ENCODE measurements around the gene METRNL. TPM values are rescaled to one million over a fixed set of nuclear protein-coding genes. Genes with fewer than 3 reads are reported as not detected.

METRNL gene
- total RNA-seq, 1 experiment from 2014 or later = 58.7 TPM

DNA sequence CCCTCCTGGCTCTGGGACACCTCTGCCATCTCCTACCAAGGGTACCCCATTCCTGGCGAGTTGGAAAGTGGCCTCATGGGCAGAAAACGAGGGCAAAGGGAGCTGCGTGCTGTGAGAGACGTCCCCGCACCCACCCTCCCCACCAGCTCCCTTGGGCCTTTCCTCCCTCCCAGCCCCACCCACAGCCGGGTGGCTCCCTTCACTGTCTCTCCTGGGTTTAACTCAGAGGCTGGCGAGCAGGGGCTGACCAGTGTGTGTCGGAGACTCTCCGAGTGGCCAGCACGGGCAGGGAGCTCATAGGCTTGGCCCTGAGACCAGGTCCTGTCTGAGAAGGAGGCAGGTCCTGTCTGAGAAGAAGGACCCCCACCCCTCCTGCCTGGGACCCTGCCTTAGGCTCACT, 26.1 kb downstream of the METRNL start:
- BruUV-seq (replicated peaks) = no TSS peak
- Histone ChIP-seq H4K20me1 (ENCODE audit: insufficient read depth) (no peaks in the 10 kb centered on the region), H3K9me3 (ENCODE audit: control insufficient read depth in 1 of 2, insufficient read depth in 1 of 2, low read depth in 1 of 2, low read length in 2 of 2) (peaks cover 0 to 11% of the 10 kb centered on the region in 2 experiments; a peak in 1 of 4 replicates), H3K4me1 (ENCODE audit: control insufficient read depth in 1 of 2, insufficient read depth in 2 of 2, low read length in 2 of 2) (peaks cover 20 to 40% of the 10 kb centered on the region in 2 experiments), H2AFZ (ENCODE audit: low read depth, low read length, poor library complexity, severe bottlenecking) (no peak overlapping the region), H3K9me2 (ENCODE audit: insufficient read depth) (no peaks in the 10 kb centered on the region), H3K4me3 (replicated peaks in 1 of 2; ENCODE audit: low read depth in 1 of 2, low read length in 2 of 2) (no peak overlapping the region), H3K36me3 (ENCODE audit: control insufficient read depth in 1 of 2, insufficient read depth in 2 of 2, low read length in 2 of 2) (no peaks in the 10 kb centered on the region), H3K79me2 (ENCODE audit: insufficient read depth, low read length) (no peaks in the 10 kb centered on the region), H3K27me3 (ENCODE audit: insufficient read depth, low read length) (no peaks in the 10 kb centered on the region), H3K9ac (ENCODE audit: low read length) (no peak overlapping the region), H3K4me2 (ENCODE audit: low read length) (no peak overlapping the region), H3K27ac (ENCODE audit: low read depth, low read length) (no peak overlapping the region)
- intact Hi-C loops (cut with micrococcal nuclease) = no loop called here
- TF ChIP-seq SIN3A (IDR thresholded peaks at IDR 0.05; ENCODE audit: low read depth) (no peak), POLR2A (IDR thresholded peaks at IDR 0.05; ENCODE audit: borderline replicate concordance, extremely low read depth, insufficient read depth, insufficient read length) (no peak), EZH2phosphoT487 (IDR thresholded peaks at IDR 0.05; ENCODE audit: borderline replicate concordance) (no peak), CEBPB (IDR thresholded peaks at IDR 0.05; ENCODE audit: low read depth) (no peak)
- RAD21 ChIA-PET (ENCODE audit: low non-redundant PET in 1 of 2, low total read pairs in 2 of 2, uncharacterized antibody in 2 of 2, unreplicated experiment in 2 of 2) = no interaction called here
- DNase-seq (ENCODE audit: low read depth, low spot score) (no peak), ATAC-seq (no peak)
- POLR2A ChIA-PET = no interaction called here
- CTCF ChIA-PET = no interaction called here

DNA sequence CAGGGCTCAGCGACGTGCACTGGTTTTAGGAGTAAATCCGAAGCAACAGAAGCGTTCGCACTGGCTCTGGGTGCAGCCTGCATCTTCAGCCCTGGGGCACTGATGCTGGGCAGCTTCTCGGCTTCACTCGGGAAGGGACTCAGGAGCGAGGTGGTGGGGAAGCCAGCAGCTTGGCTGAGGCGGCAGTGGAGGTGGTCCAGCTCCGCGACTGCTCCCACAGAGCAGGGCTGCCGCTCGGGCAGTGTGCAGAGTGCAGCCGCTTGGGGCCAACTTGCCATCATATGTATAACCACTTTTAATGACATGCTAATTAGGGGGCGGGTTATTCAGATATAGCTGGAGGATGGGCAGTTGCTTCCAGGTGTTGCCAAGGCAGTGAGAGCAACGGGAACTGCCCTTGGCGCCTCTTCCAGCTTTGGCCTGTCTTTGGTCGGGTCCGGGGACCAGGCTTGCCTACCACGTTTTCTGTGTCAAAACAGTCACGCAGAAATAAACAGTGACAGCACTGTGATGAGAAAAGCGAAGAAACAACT, 26.7 kb downstream of the METRNL start:
- intact Hi-C loops (cut with micrococcal nuclease) = no loop called here
- Histone ChIP-seq H4K20me1 (ENCODE audit: insufficient read depth) (no peaks in the 10 kb centered on the region), H3K9ac (ENCODE audit: low read length) (no peak overlapping the region), H3K27me3 (ENCODE audit: insufficient read depth, low read length) (peaks cover 3% of the 10 kb centered on the region; the same call in 1 of the 2 replicates), H3K9me2 (ENCODE audit: insufficient read depth) (no peaks in the 10 kb centered on the region), H3K9me3 (ENCODE audit: control insufficient read depth in 1 of 2, insufficient read depth in 1 of 2, low read depth in 1 of 2, low read length in 2 of 2) (peaks cover 0 to 11% of the 10 kb centered on the region in 2 experiments; a peak in 1 of 4 replicates), H2AFZ (ENCODE audit: low read depth, low read length, poor library complexity, severe bottlenecking) (no peak overlapping the region), H3K4me1 (ENCODE audit: control insufficient read depth in 1 of 2, insufficient read depth in 2 of 2, low read length in 2 of 2) (peaks cover 21 to 44% of the 10 kb centered on the region in 2 experiments), H3K27ac (ENCODE audit: low read depth, low read length) (no peak overlapping the region), H3K4me2 (ENCODE audit: low read length) (no peak overlapping the region), H3K79me2 (ENCODE audit: insufficient read depth, low read length) (no peaks in the 10 kb centered on the region), H3K4me3 (replicated peaks in 1 of 2; ENCODE audit: low read depth in 1 of 2, low read length in 2 of 2) (no peak overlapping the region), H3K36me3 (ENCODE audit: control insufficient read depth in 1 of 2, insufficient read depth in 2 of 2, low read length in 2 of 2) (no peaks in the 10 kb centered on the region)
- ChIA-PET POLR2A (no interaction called here), RAD21 (ENCODE audit: low non-redundant PET in 1 of 2, low total read pairs in 2 of 2, uncharacterized antibody in 2 of 2, unreplicated experiment in 2 of 2) (no interaction called here), CTCF (no interaction called here)
- ATAC-seq (no peak), DNase-seq (ENCODE audit: low read depth, low spot score) (no peak)
- TF ChIP-seq EZH2 (IDR thresholded peaks at IDR 0.05) (no peak), JUND (IDR thresholded peaks at IDR 0.05) (no peak), TCF7L2 (IDR thresholded peaks at IDR 0.05; ENCODE audit: borderline replicate concordance, extremely low read depth, insufficient read depth, insufficient read length) (no peak), SP1 (IDR thresholded peaks at IDR 0.05; ENCODE audit: low read depth) (no peak), SRF (IDR thresholded peaks at IDR 0.05; ENCODE audit: low read depth) (no peak), EZH2phosphoT487 (IDR thresholded peaks at IDR 0.05; ENCODE audit: borderline replicate concordance) (no peak), POLR2A (IDR thresholded peaks at IDR 0.05; ENCODE audit: borderline replicate concordance, extremely low read depth, insufficient read depth, insufficient read length) (no peak), POLR2AphosphoS5 (IDR thresholded peaks at IDR 0.05; ENCODE audit: low read depth, low read length) (no peak), ZNF274 (IDR thresholded peaks at IDR 0.05; ENCODE audit: low read depth, low read length) (no peak), FOSL1 (IDR thresholded peaks at IDR 0.05; ENCODE audit: low read depth) (no peak), RAD21 (IDR thresholded peaks at IDR 0.05; ENCODE audit: low read depth) (no peak), EGR1 (IDR thresholded peaks at IDR 0.05; ENCODE audit: low read depth) (no peak), CBX3 (IDR thresholded peaks at IDR 0.05; ENCODE audit: low read depth) (no peak), ZFX (IDR thresholded peaks at IDR 0.05) (no peak)
- TF ChIP-seq, protein P1, sequence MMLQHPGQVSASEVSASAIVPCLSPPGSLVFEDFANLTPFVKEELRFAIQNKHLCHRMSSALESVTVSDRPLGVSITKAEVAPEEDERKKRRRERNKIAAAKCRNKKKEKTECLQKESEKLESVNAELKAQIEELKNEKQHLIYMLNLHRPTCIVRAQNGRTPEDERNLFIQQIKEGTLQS (IDR thresholded peaks at IDR 0.05) = no peak
- TF ChIP-seq, protein P2, sequence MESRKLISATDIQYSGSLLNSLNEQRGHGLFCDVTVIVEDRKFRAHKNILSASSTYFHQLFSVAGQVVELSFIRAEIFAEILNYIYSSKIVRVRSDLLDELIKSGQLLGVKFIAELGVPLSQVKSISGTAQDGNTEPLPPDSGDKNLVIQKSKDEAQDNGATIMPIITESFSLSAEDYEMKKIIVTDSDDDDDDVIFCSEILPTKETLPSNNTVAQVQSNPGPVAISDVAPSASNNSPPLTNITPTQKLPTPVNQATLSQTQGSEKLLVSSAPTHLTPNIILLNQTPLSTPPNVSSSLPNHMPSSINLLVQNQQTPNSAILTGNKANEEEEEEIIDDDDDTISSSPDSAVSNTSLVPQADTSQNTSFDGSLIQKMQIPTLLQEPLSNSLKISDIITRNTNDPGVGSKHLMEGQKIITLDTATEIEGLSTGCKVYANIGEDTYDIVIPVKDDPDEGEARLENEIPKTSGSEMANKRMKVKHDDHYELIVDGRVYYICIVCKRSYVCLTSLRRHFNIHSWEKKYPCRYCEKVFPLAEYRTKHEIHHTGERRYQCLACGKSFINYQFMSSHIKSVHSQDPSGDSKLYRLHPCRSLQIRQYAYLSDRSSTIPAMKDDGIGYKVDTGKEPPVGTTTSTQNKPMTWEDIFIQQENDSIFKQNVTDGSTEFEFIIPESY (IDR thresholded peaks at IDR 0.05; ENCODE audit: extremely low read depth, insufficient replicate concordance, low read length) = no peak
- TF ChIP-seq, protein P3, sequence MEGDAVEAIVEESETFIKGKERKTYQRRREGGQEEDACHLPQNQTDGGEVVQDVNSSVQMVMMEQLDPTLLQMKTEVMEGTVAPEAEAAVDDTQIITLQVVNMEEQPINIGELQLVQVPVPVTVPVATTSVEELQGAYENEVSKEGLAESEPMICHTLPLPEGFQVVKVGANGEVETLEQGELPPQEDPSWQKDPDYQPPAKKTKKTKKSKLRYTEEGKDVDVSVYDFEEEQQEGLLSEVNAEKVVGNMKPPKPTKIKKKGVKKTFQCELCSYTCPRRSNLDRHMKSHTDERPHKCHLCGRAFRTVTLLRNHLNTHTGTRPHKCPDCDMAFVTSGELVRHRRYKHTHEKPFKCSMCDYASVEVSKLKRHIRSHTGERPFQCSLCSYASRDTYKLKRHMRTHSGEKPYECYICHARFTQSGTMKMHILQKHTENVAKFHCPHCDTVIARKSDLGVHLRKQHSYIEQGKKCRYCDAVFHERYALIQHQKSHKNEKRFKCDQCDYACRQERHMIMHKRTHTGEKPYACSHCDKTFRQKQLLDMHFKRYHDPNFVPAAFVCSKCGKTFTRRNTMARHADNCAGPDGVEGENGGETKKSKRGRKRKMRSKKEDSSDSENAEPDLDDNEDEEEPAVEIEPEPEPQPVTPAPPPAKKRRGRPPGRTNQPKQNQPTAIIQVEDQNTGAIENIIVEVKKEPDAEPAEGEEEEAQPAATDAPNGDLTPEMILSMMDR (IDR thresholded peaks at IDR 0.05 in 2 of 3, conservative IDR thresholded peaks at IDR 0.05 in 1 of 3; ENCODE audit: borderline replicate concordance in 1 of 3, insufficient read depth in 1 of 3, low read depth in 2 of 3, low read length in 2 of 3) = no peak
- no TSS peak for BruUV-seq (replicated peaks)
